CD14-positive monocyte (primary cell): Measurements from ENCODE around the gene PADI2. TPM values are rescaled to one million over a fixed set of nuclear protein-coding genes. Genes with fewer than 3 reads are reported as not detected.
A peak's percentile ranks its signal among the peaks of the same experiment; 100 is the strongest.

Source experiments
- DNase-seq, 3 donors: peaks; one replicate each; pipeline ENCODE4 v3.0.0-alpha.2; 2011 to 2022
- H2AFZ ChIP-seq: 2 replicates; pipeline ENCODE4 v1.6.0; 2012; ENCODE audit warnings: mild to moderate bottlenecking, low read depth, low read length, inconsistent platforms; ENCODE audit not compliant: insufficient read depth, poor library complexity, severe bottlenecking
- H3K27ac ChIP-seq, 2 donors: 1 replicate in 1 of 2; 2 replicates in 1 of 2; pipeline ENCODE4 v1.5.1; 2012 to 2013; ENCODE audit warnings: low read length in 2 of 2, control low read depth in 1 of 2, inconsistent platforms in 1 of 2, low read depth in 1 of 2, mild to moderate bottlenecking in 1 of 2
- H3K27me3 ChIP-seq, 2 donors: one replicate each; pipeline versions ENCODE4 v1.6.0 to v1.6.1; 2011 to 2013; ENCODE audit warnings: low read length in 2 of 2; ENCODE audit not compliant: control insufficient read depth in 2 of 2, insufficient read depth in 2 of 2
- H3K36me3 ChIP-seq, 2 donors: replicated peaks in 1 of 2; 1 replicate in 1 of 2; 2 replicates in 1 of 2; pipeline versions ENCODE4 v1.5.1 to v1.6.1; 2012 to 2013; ENCODE audit warnings: low read length in 2 of 2, control low read depth in 1 of 2, inconsistent platforms in 1 of 2, mild to moderate bottlenecking in 1 of 2; ENCODE audit not compliant: insufficient read depth in 2 of 2, control insufficient read depth in 1 of 2
- H3K4me1 ChIP-seq, 2 donors: 1 replicate in 1 of 2; 2 replicates in 1 of 2; pipeline versions ENCODE4 v1.5.1 to v1.6.1; 2012 to 2013; ENCODE audit warnings: low read length in 2 of 2, control low read depth in 1 of 2, inconsistent platforms in 1 of 2, mild to moderate bottlenecking in 1 of 2, moderate library complexity in 1 of 2; ENCODE audit not compliant: insufficient read depth in 2 of 2, control insufficient read depth in 1 of 2
- H3K4me2 ChIP-seq: replicated peaks from 2 replicates; pipeline ENCODE3; 2012; ENCODE audit warnings: low read length, moderate library complexity, mild to moderate bottlenecking; ENCODE audit not compliant: poor library complexity, severe bottlenecking; ENCODE audit errors: extremely low read depth
- H3K4me3 ChIP-seq, 3 experiments: fragments of 200-600 bp in 1 of 3; sonication (generic) in 1 of 3; replicated peaks in 1 of 3; 1 replicate in 2 of 3; 2 replicates in 1 of 3; pipeline ENCODE4 v1.5.1; 2011 to 2013; ENCODE audit warnings: low read length in 3 of 3, mild to moderate bottlenecking in 3 of 3, control low read depth in 2 of 3, low read depth in 2 of 3, inconsistent platforms in 1 of 3, moderate library complexity in 1 of 3
- H3K79me2 ChIP-seq: 2 replicates; pipeline ENCODE4 v1.6.0; 2012; ENCODE audit warnings: mild to moderate bottlenecking, control low read depth, inconsistent platforms, low read length, moderate library complexity; ENCODE audit not compliant: insufficient read depth
- H3K9ac ChIP-seq: 2 replicates; pipeline ENCODE4 v1.6.0; 2017; ENCODE audit warnings: low read length, mild to moderate bottlenecking; ENCODE audit not compliant: insufficient read depth, poor library complexity, severe bottlenecking
- H3K9me3 ChIP-seq, 2 donors: replicated peaks in 1 of 2; 1 replicate in 1 of 2; 2 replicates in 1 of 2; pipeline versions ENCODE4 v1.5.1 to v1.6.1; 2012 to 2013; ENCODE audit warnings: low read length in 2 of 2, control low read depth in 1 of 2; ENCODE audit not compliant: control insufficient read depth in 1 of 2, insufficient read depth in 1 of 2
- H4K20me1 ChIP-seq: 2 replicates; pipeline ENCODE4 v1.6.0; 2012; ENCODE audit warnings: mild to moderate bottlenecking, low read length, control low read depth, moderate library complexity; ENCODE audit not compliant: insufficient read depth
- H3K27ac Mint-ChIP-seq, 7 donors: one replicate each; pipeline ENCODE4 v1.8.0; 2020; ENCODE audit warnings: mild to moderate bottlenecking in 7 of 7, mixed read lengths in 7 of 7, moderate library complexity in 6 of 7, inconsistent platforms in 2 of 7
- H3K27me3 Mint-ChIP-seq, 3 donors: one replicate each; pipeline ENCODE4 v1.8.0; 2021 to 2022; ENCODE audit warnings: low read depth in 3 of 3, mild to moderate bottlenecking in 3 of 3, mixed read lengths in 3 of 3, moderate library complexity in 3 of 3, inconsistent platforms in 1 of 3
- H3K36me3 Mint-ChIP-seq, 2 donors: one replicate each; pipeline ENCODE4 v1.8.0; 2020; ENCODE audit warnings: mixed read lengths in 2 of 2, inconsistent platforms in 1 of 2, mild to moderate bottlenecking in 1 of 2
- H3K4me1 Mint-ChIP-seq: one replicate; pipeline ENCODE4 v1.8.0; 2020; ENCODE audit warnings: mild to moderate bottlenecking, mixed read lengths
- H3K4me3 Mint-ChIP-seq, 2 donors: one replicate each; pipeline ENCODE4 v1.8.0; 2020; ENCODE audit warnings: mild to moderate bottlenecking in 2 of 2, mixed read lengths in 2 of 2, moderate library complexity in 1 of 2
- H3K9me3 Mint-ChIP-seq, 7 donors: one replicate each; pipeline ENCODE4 v1.8.0; 2020 to 2022; ENCODE audit warnings: mixed read lengths in 7 of 7, mild to moderate bottlenecking in 6 of 7, moderate library complexity in 6 of 7, inconsistent platforms in 2 of 7
- WGBS: methylation state at CpG from one replicate; pipeline ENCODE4 v1.1.5; 2013; ENCODE audit warnings: missing lambda C conversion rate; ENCODE audit not compliant: insufficient coverage; 5-methylcytosine and 5-hydroxymethylcytosine counted together
- intact Hi-C, 2 donors: fragments of 100-400 bp; cut with micrococcal nuclease; formaldehyde crosslinking; loops; one replicate each; pipeline versions ENCODE4 v1.15.0 to v1.15.1; 2023
- polyA plus RNA-seq, 3 donors: library from polyadenylated mRNA; depleted of rRNA in 1 of 3; unstranded in 2 of 3; stranded (reverse) in 1 of 3; fragments of 300-500 nt in 2 of 3; fragments of >200 nt in 1 of 3; fragmentation: Illumina TruSeq in 2 of 3; gene quantifications; 1 replicate in 2 of 3; 2 replicates in 1 of 3; pipeline ENCODE4 v1.2.3, GENCODE V29; 2012 to 2021
- TF ChIP-seq, protein P1 (sequence below): fragments of 200-600 bp; IDR thresholded peaks from one replicate; pipeline ENCODE4 v1.8.0; 2022; ENCODE audit warnings: antibody characterized with exemption, mild to moderate bottlenecking

Gene PADI2
- polyA plus RNA-seq, 3 donors = 18.6 to 61.7 (median 32.6) TPM

DNA sequence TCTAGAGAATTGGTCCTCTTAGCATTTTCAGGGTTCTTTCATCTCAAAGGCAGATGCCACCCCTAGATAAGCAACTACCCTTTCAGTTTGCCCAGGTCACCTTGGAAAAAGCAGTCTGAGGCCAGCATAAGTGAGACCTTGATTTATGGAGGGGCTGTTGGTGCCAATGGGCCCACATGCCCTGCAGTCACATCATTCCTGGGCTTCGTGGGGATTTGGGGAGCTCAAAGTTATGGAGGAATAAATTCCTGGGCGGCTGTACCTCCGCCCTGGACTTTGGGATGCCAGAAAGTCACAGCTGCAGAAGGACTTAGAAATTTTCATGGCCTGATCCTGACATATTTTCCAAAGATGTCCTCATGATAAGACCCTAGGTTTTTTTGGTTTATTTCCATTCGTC lies 62.7 kb downstream of the PADI2 start:
- H3K27me3 Mint-ChIP-seq = peaks cover 0 to 2% (median 0%) of the 10 kb centered on the region in 3 donors
- intact Hi-C loops = loop anchor here in 1 of 2 donors (5.0 kb wide), 1 partner anchor 66 kb away; no protein-coding TSS in a partner anchor
- peaks cover under 1 to 1% of the 10 kb centered on the region in 2 donors for H3K36me3 ChIP-seq
- H3K9ac ChIP-seq = no peak overlapping the region
- H3K27ac ChIP-seq = no peak overlapping the region
- no peak overlapping the region for H3K4me2 ChIP-seq
- H3K4me1 Mint-ChIP-seq = peaks cover 32% of the 10 kb centered on the region
- no peaks in the 10 kb centered on the region for H3K27me3 ChIP-seq
- peaks cover 37 to 47% of the 10 kb centered on the region in 2 donors for H3K4me1 ChIP-seq
- H3K4me3 ChIP-seq = no peak overlapping the region
- H3K9me3 ChIP-seq = no peaks in the 10 kb centered on the region
- H3K9me3 Mint-ChIP-seq = no peaks in the 10 kb centered on the region
- H4K20me1 ChIP-seq = peaks cover 6% of the 10 kb centered on the region
- H3K4me3 Mint-ChIP-seq = no peak overlapping the region
- H3K27ac Mint-ChIP-seq = peak overlapping the region in 1 of 7 donors; percentile 20
- no peak for DNase-seq
- no peak overlapping the region for H2AFZ ChIP-seq
- TF ChIP-seq, protein P1, sequence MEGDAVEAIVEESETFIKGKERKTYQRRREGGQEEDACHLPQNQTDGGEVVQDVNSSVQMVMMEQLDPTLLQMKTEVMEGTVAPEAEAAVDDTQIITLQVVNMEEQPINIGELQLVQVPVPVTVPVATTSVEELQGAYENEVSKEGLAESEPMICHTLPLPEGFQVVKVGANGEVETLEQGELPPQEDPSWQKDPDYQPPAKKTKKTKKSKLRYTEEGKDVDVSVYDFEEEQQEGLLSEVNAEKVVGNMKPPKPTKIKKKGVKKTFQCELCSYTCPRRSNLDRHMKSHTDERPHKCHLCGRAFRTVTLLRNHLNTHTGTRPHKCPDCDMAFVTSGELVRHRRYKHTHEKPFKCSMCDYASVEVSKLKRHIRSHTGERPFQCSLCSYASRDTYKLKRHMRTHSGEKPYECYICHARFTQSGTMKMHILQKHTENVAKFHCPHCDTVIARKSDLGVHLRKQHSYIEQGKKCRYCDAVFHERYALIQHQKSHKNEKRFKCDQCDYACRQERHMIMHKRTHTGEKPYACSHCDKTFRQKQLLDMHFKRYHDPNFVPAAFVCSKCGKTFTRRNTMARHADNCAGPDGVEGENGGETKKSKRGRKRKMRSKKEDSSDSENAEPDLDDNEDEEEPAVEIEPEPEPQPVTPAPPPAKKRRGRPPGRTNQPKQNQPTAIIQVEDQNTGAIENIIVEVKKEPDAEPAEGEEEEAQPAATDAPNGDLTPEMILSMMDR = no peak
- peaks cover 0 to 6% of the 10 kb centered on the region in 2 donors for H3K36me3 Mint-ChIP-seq
- 100% methylated on average over 1 of the region's 4 CpGs for WGBS
- H3K79me2 ChIP-seq = peaks cover 23% of the 10 kb centered on the region

DNA sequence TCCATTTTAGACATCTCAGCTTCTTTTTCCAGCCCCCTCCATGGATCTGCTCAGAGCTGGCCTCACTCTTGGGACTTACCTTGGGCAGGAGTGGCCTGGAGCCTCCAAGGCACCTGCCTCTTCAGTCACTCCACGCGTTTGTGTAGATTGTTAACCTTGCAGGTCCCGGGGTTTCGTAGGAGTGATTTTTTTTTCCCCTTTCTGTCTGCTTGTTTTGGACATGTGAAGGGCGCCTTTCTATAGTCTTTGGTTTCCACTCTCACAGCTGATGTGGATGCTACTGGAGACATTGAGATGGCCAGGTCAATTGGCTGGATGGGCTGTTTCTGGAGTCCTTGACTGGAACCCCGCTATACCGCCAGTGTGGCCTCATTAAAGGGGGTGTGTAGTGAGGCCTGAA lies 63.5 kb downstream of the PADI2 start:
- DNase-seq = no peak
- Histone ChIP-seq H3K4me3 (no peak overlapping the region), H3K27me3 (no peaks in the 10 kb centered on the region), H3K9me3 (no peaks in the 10 kb centered on the region), H3K27ac (no peak overlapping the region), H3K79me2 (peaks cover 31% of the 10 kb centered on the region), H3K4me1 (peaks cover 29 to 40% of the 10 kb centered on the region in 2 donors), H3K36me3 (peaks cover 8% of the 10 kb centered on the region in 2 donors), H3K9ac (no peak overlapping the region), H3K4me2 (no peak overlapping the region), H2AFZ (no peak overlapping the region), H4K20me1 (peaks cover 13% of the 10 kb centered on the region)
- 100% methylated on average over 4 of the region's 7 CpGs for WGBS
- Mint-ChIP-seq H3K27ac (no peak overlapping the region), H3K27me3 (peaks cover 0 to 2% (median 0%) of the 10 kb centered on the region in 3 donors), H3K36me3 (peaks cover 6 to 12% of the 10 kb centered on the region in 2 donors), H3K9me3 (no peaks in the 10 kb centered on the region), H3K4me3 (peak overlapping the region in 1 of 2 donors; percentile 16), H3K4me1 (peaks cover 31% of the 10 kb centered on the region)
- TF ChIP-seq, protein P1 = no peak
- intact Hi-C loops = loop anchor here in 1 of 2 donors (5.0 kb wide), 1 partner anchor 66 kb away; no protein-coding TSS in a partner anchor
